Measurements from ENCODE around the gene ZDHHC1.

The ZDHHC1 gene

DNA sequence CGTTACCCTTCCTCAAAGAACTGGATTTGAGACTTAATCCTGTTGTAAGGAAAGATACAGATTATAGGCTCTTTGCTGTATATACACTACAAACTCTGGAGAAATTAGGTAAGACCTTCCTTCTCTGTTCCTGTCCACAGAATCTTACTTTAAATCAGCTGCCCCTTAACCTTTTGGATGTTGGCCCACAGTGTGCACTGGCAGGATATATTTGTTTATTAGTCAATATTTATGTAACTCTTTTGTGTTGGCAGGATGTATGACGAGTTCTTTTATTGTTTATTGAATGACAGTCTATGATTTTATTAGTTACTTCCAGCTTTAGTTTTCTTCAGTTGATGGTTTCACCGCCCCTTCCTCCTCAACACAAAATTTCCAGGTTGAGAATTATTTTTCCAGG lies 69.9 kb downstream of the ZDHHC1 start:
- Histone ChIP-seq H3K27ac (no peak overlapping the region), H4K20me1 (ENCODE audit: insufficient read depth) (no peaks in the 10 kb centered on the region), H3K27me3 (ENCODE audit: insufficient read depth, low read depth) (no peaks in the 10 kb centered on the region), H3K4me2 (no peak overlapping the region), H3K4me1 (ENCODE audit: low read depth, poor library complexity, severe bottlenecking) (no peaks in the 10 kb centered on the region), H2AFZ (ENCODE audit: low read depth) (no peak overlapping the region), H3K9ac (no peak overlapping the region), H3K36me3 (ENCODE audit: insufficient read depth) (no peaks in the 10 kb centered on the region), H3K4me3 (IDR thresholded peaks at IDR 0.05; ENCODE audit: insufficient read depth, low read depth, low read length) (no peak overlapping the region), H3K79me2 (ENCODE audit: insufficient read depth, low read depth) (no peaks in the 10 kb centered on the region)
- TF ChIP-seq, protein P1, sequence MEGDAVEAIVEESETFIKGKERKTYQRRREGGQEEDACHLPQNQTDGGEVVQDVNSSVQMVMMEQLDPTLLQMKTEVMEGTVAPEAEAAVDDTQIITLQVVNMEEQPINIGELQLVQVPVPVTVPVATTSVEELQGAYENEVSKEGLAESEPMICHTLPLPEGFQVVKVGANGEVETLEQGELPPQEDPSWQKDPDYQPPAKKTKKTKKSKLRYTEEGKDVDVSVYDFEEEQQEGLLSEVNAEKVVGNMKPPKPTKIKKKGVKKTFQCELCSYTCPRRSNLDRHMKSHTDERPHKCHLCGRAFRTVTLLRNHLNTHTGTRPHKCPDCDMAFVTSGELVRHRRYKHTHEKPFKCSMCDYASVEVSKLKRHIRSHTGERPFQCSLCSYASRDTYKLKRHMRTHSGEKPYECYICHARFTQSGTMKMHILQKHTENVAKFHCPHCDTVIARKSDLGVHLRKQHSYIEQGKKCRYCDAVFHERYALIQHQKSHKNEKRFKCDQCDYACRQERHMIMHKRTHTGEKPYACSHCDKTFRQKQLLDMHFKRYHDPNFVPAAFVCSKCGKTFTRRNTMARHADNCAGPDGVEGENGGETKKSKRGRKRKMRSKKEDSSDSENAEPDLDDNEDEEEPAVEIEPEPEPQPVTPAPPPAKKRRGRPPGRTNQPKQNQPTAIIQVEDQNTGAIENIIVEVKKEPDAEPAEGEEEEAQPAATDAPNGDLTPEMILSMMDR (conservative IDR thresholded peaks at IDR 0.05; ENCODE audit: low read depth, low read length), result no peak

DNA sequence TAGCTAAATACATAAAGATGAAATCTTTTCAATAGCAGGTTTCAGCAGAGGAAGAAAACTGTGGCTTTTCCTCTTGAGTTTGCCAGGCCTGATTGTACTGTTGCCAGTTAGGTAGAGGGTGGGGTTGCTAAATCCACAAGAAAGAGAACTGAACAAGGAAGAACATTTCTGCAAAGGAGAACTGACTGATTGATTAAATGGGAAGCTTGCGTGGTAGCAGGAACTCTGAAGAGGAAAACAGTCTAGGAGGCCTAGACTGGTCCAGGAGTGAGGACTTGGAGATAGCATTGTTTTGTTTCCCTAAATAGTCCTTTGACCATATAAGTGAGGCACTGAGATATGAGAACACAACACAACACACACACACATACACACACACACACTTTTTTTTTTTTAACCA lies 70.9 kb downstream of the ZDHHC1 start:
- H3K9ac ChIP-seq, result no peak overlapping the region
- no peak overlapping the region for H3K4me3 ChIP-seq (IDR thresholded peaks at IDR 0.05; ENCODE audit: insufficient read depth, low read depth, low read length)
- H3K36me3 ChIP-seq (ENCODE audit: insufficient read depth), result no peaks in the 10 kb centered on the region
- H3K4me2 ChIP-seq, result no peak overlapping the region
- no peaks in the 10 kb centered on the region for H3K79me2 ChIP-seq (ENCODE audit: insufficient read depth, low read depth)
- TF ChIP-seq, protein P1 (conservative IDR thresholded peaks at IDR 0.05; ENCODE audit: low read depth, low read length), result no peak
- no peaks in the 10 kb centered on the region for H3K4me1 ChIP-seq (ENCODE audit: low read depth, poor library complexity, severe bottlenecking)
- no peak overlapping the region for H3K27ac ChIP-seq
- H3K27me3 ChIP-seq (ENCODE audit: insufficient read depth, low read depth), result no peaks in the 10 kb centered on the region
- no peak overlapping the region for H2AFZ ChIP-seq (ENCODE audit: low read depth)
- H4K20me1 ChIP-seq (ENCODE audit: insufficient read depth), result no peaks in the 10 kb centered on the region
